Hepatocyte (in vitro differentiated cells): Measurements from ENCODE around the gene GPATCH8. TPM values are rescaled to one million over a fixed set of nuclear protein-coding genes. Genes with fewer than 3 reads are reported as not detected.
"Not testable (repeated sequence)": the region's sequence is repeated elsewhere in the genome, so short reads cannot be mapped to it uniquely, and the experiment has no call there.

Experiments used
- DNase-seq: peaks from one replicate; pipeline ENCODE4 v3.0.0-alpha.2; 2016; ENCODE audit warnings: low spot score
- H2AFZ ChIP-seq: fragments of 200-600 bp; sonication (generic); 2 replicates; pipeline ENCODE4 v1.6.0; 2016; ENCODE audit warnings: antibody characterized with exemption, mild to moderate bottlenecking
- H3K27ac ChIP-seq: fragments of 200-600 bp; sonication (generic); 2 replicates; pipeline ENCODE4 v1.5.1; 2016; ENCODE audit warnings: mild to moderate bottlenecking
- H3K27me3 ChIP-seq: fragments of 200-600 bp; sonication (generic); 2 replicates; pipeline ENCODE4 v1.6.1; 2016
- H3K36me3 ChIP-seq: fragments of 200-600 bp; sonication (generic); replicated peaks from 2 replicates; pipeline ENCODE4 v1.5.1; 2016; ENCODE audit warnings: low read depth; ENCODE audit not compliant: insufficient read depth
- H3K4me1 ChIP-seq: fragments of 200-600 bp; sonication (generic); 2 replicates; pipeline ENCODE4 v1.5.1; 2016; ENCODE audit warnings: mild to moderate bottlenecking, moderate library complexity; ENCODE audit not compliant: insufficient read depth
- H3K4me2 ChIP-seq: fragments of 200-600 bp; sonication (generic); 2 replicates; pipeline ENCODE4 v1.6.0; 2016
- H3K4me3 ChIP-seq: fragments of 200-600 bp; sonication (generic); 2 replicates; pipeline ENCODE4 v1.5.1; 2016; ENCODE audit warnings: mild to moderate bottlenecking
- H3K79me2 ChIP-seq: fragments of 200-600 bp; sonication (generic); 2 replicates; pipeline ENCODE4 v1.6.0; 2017; ENCODE audit warnings: mild to moderate bottlenecking
- H3K9me2 ChIP-seq: fragments of 200-600 bp; sonication (generic); replicated peaks from 2 replicates; pipeline ENCODE4 v1.6.0; 2017; ENCODE audit warnings: mild to moderate bottlenecking; ENCODE audit not compliant: insufficient read depth
- H3K9me3 ChIP-seq: fragments of 200-600 bp; sonication (generic); 2 replicates; pipeline ENCODE4 v1.5.1; 2016; ENCODE audit warnings: low read depth, mild to moderate bottlenecking
- H4K20me1 ChIP-seq: fragments of 200-600 bp; sonication (generic); 2 replicates; pipeline ENCODE4 v1.6.0; 2016; ENCODE audit warnings: mild to moderate bottlenecking; ENCODE audit not compliant: insufficient read depth, poor library complexity, severe bottlenecking
- CTCF ChIP-seq: fragments of 200-600 bp; sonication (generic); IDR thresholded peaks from 2 replicates; pipeline ENCODE4 v1.5.1; 2016; ENCODE audit warnings: antibody characterized with exemption, mild to moderate bottlenecking; ENCODE audit not compliant: poor library complexity
- EZH2 ChIP-seq: fragments of 200-600 bp; sonication (generic); IDR thresholded peaks from 2 replicates; pipeline ENCODE4 v1.6.1; 2016; ENCODE audit warnings: antibody characterized with exemption, mild to moderate bottlenecking, borderline replicate concordance
- EZH2phosphoT487 ChIP-seq: fragments of 200-600 bp; sonication (generic); IDR thresholded peaks from one replicate; pipeline ENCODE4 v1.6.1; 2018; ENCODE audit warnings: antibody characterized with exemption, mild to moderate bottlenecking, low read depth, moderate library complexity; ENCODE audit not compliant: unreplicated experiment, severe bottlenecking
- WGBS: methylation state at CpG from one replicate; pipeline ENCODE4 v1.1.6; 2016; ENCODE audit warnings: low lambda C conversion rate; ENCODE audit errors: missing lambda C conversion rate; 5-methylcytosine and 5-hydroxymethylcytosine counted together
- polyA plus RNA-seq: library from polyadenylated mRNA; unstranded; fragments of >200 nt; fragmentation: Nextera tagmentation; extraction: Ambion mirVana; gene quantifications from 2 replicates; pipeline ENCODE4 v1.2.1, GENCODE V29; 2016
- total RNA-seq: library from RNA; depleted of rRNA; stranded (reverse); fragments of >200 nt; gene quantifications from 2 replicates; pipeline ENCODE4 v1.2.3, GENCODE V29; 2014

The GPATCH8 gene
- total and polyA plus RNA-seq, 2 experiments from 2014 or later: 30.0 to 42.1 TPM

- Histone ChIP-seq H3K9me3 (no peaks in the 10 kb centered on the region), H3K27ac (no peak overlapping the region), H3K4me3 (no peak overlapping the region), H3K79me2 (no peaks in the 10 kb centered on the region), H3K36me3 (no peaks in the 10 kb centered on the region), H4K20me1 (no peaks in the 10 kb centered on the region), H3K9me2 (no peaks in the 10 kb centered on the region), H3K4me1 (no peaks in the 10 kb centered on the region), H3K4me2 (no peak overlapping the region), H2AFZ (no peak overlapping the region), H3K27me3 (no peaks in the 10 kb centered on the region)
- DNase-seq: no peak
- TF ChIP-seq EZH2phosphoT487 (no peak), CTCF (no peak), EZH2 (no peak)
- 97% methylated on average over 2 of the region's 2 CpGs for WGBS
These were observed 108.4 kb downstream of the GPATCH8 start for GRCh38 chr17:44394833-44395232.

GRCh38 chr17:44394112-44394511, 109.1 kb downstream of the GPATCH8 start:
- WGBS: 95% methylated on average over 9 of the region's 9 CpGs
- H2AFZ ChIP-seq: not testable (repeated sequence)

GRCh38 chr17:44390250-44390870, 112.8 kb downstream of the GPATCH8 start:
- no peak overlapping the region for H3K4me3 ChIP-seq
- H2AFZ ChIP-seq: no peak overlapping the region
- H3K9me3 ChIP-seq: no peaks in the 10 kb centered on the region
- DNase-seq: no peak
- H3K27ac ChIP-seq: no peak overlapping the region
- no peak overlapping the region for H3K4me2 ChIP-seq
- H3K9me2 ChIP-seq: no peaks in the 10 kb centered on the region
- H3K36me3 ChIP-seq: no peaks in the 10 kb centered on the region
- TF ChIP-seq EZH2phosphoT487 (no peak), CTCF (no peak), EZH2 (no peak)
- WGBS: 88% methylated on average over 10 of the region's 10 CpGs
- no peaks in the 10 kb centered on the region for H3K79me2 ChIP-seq
- H3K27me3 ChIP-seq: peaks cover 10% of the 10 kb centered on the region
- H4K20me1 ChIP-seq: no peaks in the 10 kb centered on the region
- peaks cover 5% of the 10 kb centered on the region for H3K4me1 ChIP-seq

More at GRCh38 chr17:44394112-44394511, 109.1 kb downstream of the GPATCH8 start:
- H3K4me2 ChIP-seq, H4K20me1 ChIP-seq, H3K27ac ChIP-seq, H3K27me3 ChIP-seq, DNase-seq, H3K9me3 ChIP-seq, H3K4me1 ChIP-seq, H3K4me3 ChIP-seq, H3K9me2 ChIP-seq, H3K36me3 ChIP-seq, H3K79me2 ChIP-seq: not testable (repeated sequence)

GRCh38 chr17:44389723-44390202, 113.4 kb downstream of the GPATCH8 start:
- 98% methylated on average over 6 of the region's 6 CpGs for WGBS
- H3K27me3 ChIP-seq: peaks cover 13% of the 10 kb centered on the region
- H3K9me3 ChIP-seq: no peaks in the 10 kb centered on the region
- DNase-seq: no peak
- H3K36me3 ChIP-seq: no peaks in the 10 kb centered on the region
- no peaks in the 10 kb centered on the region for H3K9me2 ChIP-seq
- no peak overlapping the region for H3K27ac ChIP-seq
- peaks cover 5% of the 10 kb centered on the region for H3K4me1 ChIP-seq
- H2AFZ ChIP-seq: no peak overlapping the region
- no peaks in the 10 kb centered on the region for H3K79me2 ChIP-seq
- no peak overlapping the region for H3K4me2 ChIP-seq
- no peak overlapping the region for H3K4me3 ChIP-seq
- TF ChIP-seq EZH2phosphoT487: no peak
- no peak for TF ChIP-seq CTCF
- TF ChIP-seq EZH2: no peak
- H4K20me1 ChIP-seq: no peaks in the 10 kb centered on the region
